Activated T-cell treated with anti-CD3 and anti-CD28 coated beads, Interleukin-2, amount 50 U/mL, for 1 hour (primary cell): ENCODE measurements around the gene RPN2.
"Not testable (repeated sequence)": the region's sequence is repeated elsewhere in the genome, so short reads cannot be mapped to it uniquely, and the experiment has no call there.

Source experiments
- DNase-seq: peaks from one replicate; pipeline ENCODE4 v3.0.0-alpha.2; 2020

The RPN2 gene

GRCh38 chr20:37178839-37179682 lies at the start of gene RPN2, which contains the start of gene MROH8:
Gene RPN2 (plus strand): TSS chr20:37179330. CDS start chr20:37179357, 27 bp downstream.
Gene MROH8 (minus strand): TSS chr20:37179548.
- DNase-seq = peak; percentile 94

GRCh38 chr20:37131486-37131885 lies 47.6 kb upstream of the RPN2 start:
- no peak for DNase-seq

- no peak for DNase-seq
Measured at GRCh38 chr20:37133952-37134351, 45.2 kb upstream of the RPN2 start.

GRCh38 chr20:37137547-37137946 lies 41.6 kb upstream of the RPN2 start:
- no peak for DNase-seq

- no peak for DNase-seq
Measured at GRCh38 chr20:37142708-37143107, 36.4 kb upstream of the RPN2 start.

GRCh38 chr20:37144856-37145404 lies 34.2 kb upstream of the RPN2 start:
- DNase-seq = no peak

- DNase-seq = no peak
Measured at GRCh38 chr20:37147250-37147649, 31.9 kb upstream of the RPN2 start.

- DNase-seq = not testable (repeated sequence)
Measured at GRCh38 chr20:37150864-37151263, 28.3 kb upstream of the RPN2 start.

- DNase-seq = no peak
Measured at GRCh38 chr20:37151529-37151928, 27.6 kb upstream of the RPN2 start.

GRCh38 chr20:37152284-37152683 lies 26.8 kb upstream of the RPN2 start:
- no peak for DNase-seq

GRCh38 chr20:37154684-37155298 lies 24.3 kb upstream of the RPN2 start:
- DNase-seq = no peak

- DNase-seq = no peak
Measured at GRCh38 chr20:37155987-37156386, 23.1 kb upstream of the RPN2 start.

GRCh38 chr20:37158248-37158647 lies 20.9 kb upstream of the RPN2 start:
- DNase-seq = no peak

GRCh38 chr20:37160683-37161082 lies 18.4 kb upstream of the RPN2 start:
- DNase-seq = no peak

- no peak for DNase-seq
Measured at GRCh38 chr20:37161830-37162549, 17.1 kb upstream of the RPN2 start.

GRCh38 chr20:37162646-37163045 lies 16.5 kb upstream of the RPN2 start:
- no peak for DNase-seq

GRCh38 chr20:37163832-37164554 lies 15.1 kb upstream of the RPN2 start:
- DNase-seq = no peak

GRCh38 chr20:37165031-37165430 lies 14.1 kb upstream of the RPN2 start:
- no peak for DNase-seq

GRCh38 chr20:37166867-37167266 lies 12.3 kb upstream of the RPN2 start:
- no peak for DNase-seq

- DNase-seq = no peak
Measured at GRCh38 chr20:37172836-37173235, 6.3 kb upstream of the RPN2 start.

- DNase-seq = no peak
Measured at GRCh38 chr20:37179683-37180524, 774 bp downstream of the RPN2 start.

GRCh38 chr20:37185686-37186085 lies 6.6 kb downstream of the RPN2 start:
- DNase-seq = no peak
